BLaER1 (cell line): ENCODE results near the gene BAG5.
"Not testable (repeated sequence)": the region's sequence is repeated elsewhere in the genome, so short reads cannot be mapped to it uniquely, and the experiment has no call there.

Experiments used
- H3K27ac ChIP-seq: shearing (Covaris generic); formaldehyde crosslinking; 2 replicates; pipeline ENCODE4 v1.8.1; 2022
- H3K27me3 ChIP-seq: shearing (Covaris generic); formaldehyde crosslinking; 2 replicates; pipeline ENCODE4 v1.8.1; 2022
- H3K36me3 ChIP-seq: shearing (Covaris generic); formaldehyde crosslinking; 2 replicates; pipeline ENCODE4 v1.8.1; 2022
- H3K4me1 ChIP-seq: shearing (Covaris generic); formaldehyde crosslinking; 2 replicates; pipeline ENCODE4 v1.8.1; 2022
- H3K4me2 ChIP-seq: shearing (Covaris generic); formaldehyde crosslinking; 2 replicates; pipeline ENCODE4 v1.8.1; 2022
- H3K4me3 ChIP-seq: shearing (Covaris generic); formaldehyde crosslinking; 2 replicates; pipeline ENCODE4 v1.8.1; 2022
- H3K9ac ChIP-seq: shearing (Covaris generic); formaldehyde crosslinking; 2 replicates; pipeline ENCODE4 v1.8.1; 2022
- H3K9me3 ChIP-seq: shearing (Covaris generic); formaldehyde crosslinking; 2 replicates; pipeline ENCODE4 v1.8.1; 2022
- H4K20me1 ChIP-seq: shearing (Covaris generic); formaldehyde crosslinking; 2 replicates; pipeline ENCODE4 v1.8.1; 2022
- Cebpa-rat ChIP-seq: shearing (Covaris generic); IDR thresholded peaks from 2 replicates; pipeline ENCODE4 v1.8.1; 2022

BAG5 gene

DNA sequence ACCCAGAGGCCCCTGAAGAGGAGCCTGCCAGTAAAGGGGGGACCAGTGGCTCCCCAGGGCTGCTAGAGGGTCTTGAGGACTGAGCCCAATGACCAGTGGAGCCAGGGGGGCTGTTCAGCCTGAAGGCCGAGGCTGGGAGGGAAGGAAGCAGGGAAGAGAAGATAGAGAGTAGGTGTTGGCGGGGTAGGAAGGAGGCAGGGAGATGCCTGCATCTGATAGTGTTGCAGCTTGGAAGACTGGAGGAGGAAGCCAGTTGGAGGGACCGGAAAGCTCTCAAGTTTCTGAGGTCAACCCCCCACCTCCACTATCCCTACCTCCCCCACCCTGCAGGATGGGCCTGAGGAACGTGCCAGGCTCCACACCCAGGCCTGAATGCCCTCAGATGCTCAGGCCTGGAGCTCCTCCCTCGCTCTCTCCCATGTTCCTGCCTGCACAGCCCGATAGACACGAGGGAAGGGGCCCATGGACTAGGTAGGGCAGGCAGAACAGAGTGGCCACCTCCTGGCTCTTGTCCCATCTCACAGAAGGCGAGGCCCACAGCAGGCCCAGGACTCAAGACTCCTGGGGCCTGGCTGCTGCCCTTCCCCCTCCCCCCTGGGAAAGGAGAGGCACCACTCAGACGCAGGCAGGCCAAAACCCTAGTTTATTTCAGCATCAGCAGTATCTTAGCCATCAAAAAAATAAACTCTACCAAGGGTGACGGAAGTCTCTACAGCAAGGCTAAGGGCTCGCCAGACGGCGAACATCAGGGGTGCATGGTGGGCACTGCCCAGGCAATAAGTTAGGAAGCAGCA, 43.2 kb downstream of the BAG5 start:
- no peaks in the 10 kb centered on the region for H3K9me3 ChIP-seq
- peaks cover 79% of the 10 kb centered on the region for H3K4me1 ChIP-seq
- H3K36me3 ChIP-seq = no peaks in the 10 kb centered on the region
- H3K27me3 ChIP-seq = peaks cover 38% of the 10 kb centered on the region
- peaks cover 12% of the 10 kb centered on the region for H4K20me1 ChIP-seq
- no peak for TF ChIP-seq Cebpa-rat
- no peak overlapping the region for H3K9ac ChIP-seq
- H3K4me2 ChIP-seq = peak overlapping the region; percentile 83
- H3K27ac ChIP-seq = peak overlapping the region; percentile 57
- H3K4me3 ChIP-seq = 0 out of 2 replicates have a peak overlapping the region, but pooled peaks have one; percentile 16

GRCh38 chr14:103518422-103519042, 43.9 kb downstream of the BAG5 start:
- Histone ChIP-seq H3K4me3 (0 out of 2 replicates have a peak overlapping the region, but pooled peaks have one; percentile 16), H3K9ac (peak overlapping the region; percentile 38; the same call in 1 of the 2 replicates), H3K27me3 (peaks cover 31% of the 10 kb centered on the region), H3K4me1 (peaks cover 85% of the 10 kb centered on the region), H3K36me3 (no peaks in the 10 kb centered on the region), H3K9me3 (no peaks in the 10 kb centered on the region), H4K20me1 (peaks cover 11% of the 10 kb centered on the region), H3K4me2 (peak overlapping the region; percentile 83), H3K27ac (peak overlapping the region; percentile 57; the same call in 1 of the 2 replicates)
- no peak for TF ChIP-seq Cebpa-rat

GRCh38 chr14:103517721-103518421, 44.6 kb downstream of the BAG5 start:
- Histone ChIP-seq H3K4me1 (peaks cover 87% of the 10 kb centered on the region), H3K36me3 (no peaks in the 10 kb centered on the region), H3K27me3 (peaks cover 24% of the 10 kb centered on the region), H3K9ac (peak overlapping the region; percentile 38; the same call in 1 of the 2 replicates), H3K4me2 (no peak overlapping the region), H3K27ac (0 out of 2 replicates have a peak overlapping the region, but pooled peaks have one; percentile 30), H3K9me3 (no peaks in the 10 kb centered on the region), H4K20me1 (peaks cover 4% of the 10 kb centered on the region), H3K4me3 (no peak overlapping the region)
- TF ChIP-seq Cebpa-rat = no peak

GRCh38 chr14:103517174-103517566, 45.3 kb downstream of the BAG5 start:
- Histone ChIP-seq H3K36me3 (no peaks in the 10 kb centered on the region), H3K4me3 (no peak overlapping the region), H3K27me3 (peaks cover 17% of the 10 kb centered on the region), H4K20me1 (no peaks in the 10 kb centered on the region; the same call in 1 of the 2 replicates), H3K9ac (0 out of 2 replicates have a peak overlapping the region, but pooled peaks have one; percentile 17), H3K4me1 (peaks cover 87% of the 10 kb centered on the region), H3K9me3 (no peaks in the 10 kb centered on the region), H3K4me2 (no peak overlapping the region), H3K27ac (0 out of 2 replicates have a peak overlapping the region, but pooled peaks have one; percentile 22)
- TF ChIP-seq Cebpa-rat = no peak

- H3K27me3 ChIP-seq = peaks cover 11% of the 10 kb centered on the region
- no peak overlapping the region; the same call in 1 of the 2 replicates for H3K4me2 ChIP-seq
- 0 out of 2 replicates have a peak overlapping the region, but pooled peaks have one; percentile 17 for H3K9ac ChIP-seq
- TF ChIP-seq Cebpa-rat = no peak
- H3K4me3 ChIP-seq = no peak overlapping the region
- H4K20me1 ChIP-seq = no peaks in the 10 kb centered on the region; the same call in 1 of the 2 replicates
- H3K27ac ChIP-seq = 0 out of 2 replicates have a peak overlapping the region, but pooled peaks have one; percentile 22
- peaks cover under 1% of the 10 kb centered on the region; the same call in 1 of the 2 replicates for H3K36me3 ChIP-seq
- no peaks in the 10 kb centered on the region for H3K9me3 ChIP-seq
- peaks cover 83% of the 10 kb centered on the region for H3K4me1 ChIP-seq
Observed at GRCh38 chr14:103516426-103517173, 45.9 kb downstream of the BAG5 start.

DNA sequence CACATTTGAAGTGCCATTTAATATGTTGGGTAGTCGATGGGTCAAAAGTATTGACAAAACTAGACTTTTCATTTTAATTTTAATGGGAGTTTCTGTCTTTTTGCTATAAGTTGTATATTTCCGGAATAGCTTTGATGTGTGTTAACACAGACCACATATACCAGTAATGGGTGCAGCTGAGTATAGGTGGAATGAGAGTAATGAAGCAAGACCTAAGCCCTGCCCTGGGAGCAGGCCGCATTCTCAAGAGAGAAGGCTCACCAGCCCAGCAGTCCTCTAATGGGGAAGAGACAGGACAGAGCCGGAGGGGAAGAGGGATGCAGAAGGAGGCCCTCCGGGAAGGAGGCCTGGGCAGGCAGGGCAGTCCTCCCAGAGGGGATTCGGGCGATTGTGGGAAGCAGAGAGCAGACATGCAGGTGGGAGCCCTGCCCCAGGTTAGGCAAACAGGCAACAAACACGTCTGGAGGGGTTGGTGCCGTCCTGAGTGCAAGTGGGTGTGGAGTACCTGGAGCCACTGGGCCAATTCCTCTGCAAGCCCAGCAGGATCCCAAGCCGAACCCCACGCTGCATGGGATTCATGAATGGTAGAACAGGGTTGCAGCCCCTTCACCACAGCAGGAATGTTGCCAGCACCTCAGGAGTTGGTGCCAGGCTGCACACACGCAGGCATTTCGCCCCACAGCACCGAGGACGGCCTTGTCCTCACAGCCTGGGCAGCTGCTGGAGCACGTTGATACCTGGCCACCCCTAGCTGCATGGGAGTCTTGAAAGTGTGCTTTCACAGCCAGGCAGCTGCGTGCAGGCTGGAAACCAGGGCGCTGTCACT, 47.6 kb downstream of the BAG5 start:
- H3K27me3 ChIP-seq = no peaks in the 10 kb centered on the region

GRCh38 chr14:103512701-103513611, 49.5 kb downstream of the BAG5 start:
- Histone ChIP-seq H4K20me1 (no peaks in the 10 kb centered on the region; the same call in 1 of the 2 replicates), H3K27ac (peak overlapping the region; percentile 11; the same call in 1 of the 2 replicates), H3K4me3 (no peak overlapping the region), H3K36me3 (peaks cover 31% of the 10 kb centered on the region), H3K4me1 (peaks cover 58% of the 10 kb centered on the region), H3K4me2 (peak overlapping the region; percentile 29), H3K27me3 (no peaks in the 10 kb centered on the region), H3K9me3 (no peaks in the 10 kb centered on the region), H3K9ac (peak overlapping the region; percentile 25; the same call in 1 of the 2 replicates)
- TF ChIP-seq Cebpa-rat = no peak

More for the DNA sequence above, 47.6 kb downstream of the BAG5 start:
- Histone ChIP-seq H3K9ac (no peak overlapping the region), H4K20me1 (no peaks in the 10 kb centered on the region; the same call in 1 of the 2 replicates), H3K9me3 (no peaks in the 10 kb centered on the region), H3K27ac (no peak overlapping the region), H3K4me2 (peak overlapping the region; percentile 55), H3K36me3 (peaks cover 12% of the 10 kb centered on the region; the same call in 1 of the 2 replicates), H3K4me3 (no peak overlapping the region), H3K4me1 (peaks cover 77% of the 10 kb centered on the region)
- TF ChIP-seq Cebpa-rat = no peak

- Histone ChIP-seq H3K36me3 (peaks cover 32% of the 10 kb centered on the region), H3K27ac (peak overlapping the region; percentile 11; the same call in 1 of the 2 replicates), H3K4me2 (peak overlapping the region; percentile 29; the same call in 1 of the 2 replicates), H3K4me1 (peaks cover 57% of the 10 kb centered on the region)
- not testable (repeated sequence) for H3K4me3 ChIP-seq, H3K9ac ChIP-seq, H3K9me3 ChIP-seq, H3K27me3 ChIP-seq, H4K20me1 ChIP-seq
Observed at GRCh38 chr14:103512180-103512579, 50.3 kb downstream of the BAG5 start.
